HFFc6 (cell line): Measurements from ENCODE around the gene SLC35D3. TPM values are rescaled to one million over a fixed set of nuclear protein-coding genes. Genes with fewer than 3 reads are reported as not detected.
"Not testable (repeated sequence)": the region's sequence is repeated elsewhere in the genome, so short reads cannot be mapped to it uniquely, and the experiment has no call there.

Experiments used
- DNase-seq: peaks from one replicate; pipeline ENCODE4 v3.0.0-alpha.2; 2018
- H3K27ac Mint-ChIP-seq: 2 replicates; pipeline ENCODE4 v1.8.0; 2020; ENCODE audit warnings: mild to moderate bottlenecking, mixed read lengths
- H3K27me3 Mint-ChIP-seq: 2 replicates; pipeline ENCODE4 v1.8.0; 2021; ENCODE audit warnings: mild to moderate bottlenecking, moderate library complexity, mixed read lengths; ENCODE audit not compliant: insufficient read depth
- H3K36me3 Mint-ChIP-seq: 2 replicates; pipeline ENCODE4 v1.8.0; 2021; ENCODE audit warnings: low read depth, mixed read lengths
- H3K4me1 Mint-ChIP-seq: 2 replicates; pipeline ENCODE4 v1.8.0; 2020; ENCODE audit warnings: low read depth, mixed read lengths
- H3K4me3 Mint-ChIP-seq: 2 replicates; pipeline ENCODE4 v1.8.0; 2020; ENCODE audit warnings: mild to moderate bottlenecking, moderate library complexity, mixed read lengths
- H3K9me3 Mint-ChIP-seq: 2 replicates; pipeline ENCODE4 v1.8.0; 2020; ENCODE audit warnings: mild to moderate bottlenecking, mixed read lengths
- CTCF ChIP-seq: fragments of 200-600 bp; sonication (generic); IDR thresholded peaks from 2 replicates; pipeline ENCODE4 v1.5.0; 2021; ENCODE audit warnings: antibody characterized with exemption, mild to moderate bottlenecking
- total RNA-seq, 6 experiments: library from RNA; stranded (reverse); fragmentation: NEBNext Ultra II Directional; extraction: Animal tissue kit (Norgen Biotek cat#: 25700); gene quantifications; 2 replicates in 1 of 6; 3 replicates in 5 of 6; pipeline ENCODE4 v1.2.3, GENCODE V29; 2021

Gene SLC35D3
- total RNA-seq, 6 experiments from 2014 or later, result not detected

GRCh38 chr6:136945072-136945471, 23.0 kb downstream of the SLC35D3 start:
- H3K36me3 Mint-ChIP-seq, result no peaks in the 10 kb centered on the region
- no peak for DNase-seq
- H3K9me3 Mint-ChIP-seq, result no peaks in the 10 kb centered on the region; the same call in 1 of the 2 replicates
- no peak overlapping the region for H3K4me3 Mint-ChIP-seq
- no peak overlapping the region for H3K27ac Mint-ChIP-seq
- peaks cover 2% of the 10 kb centered on the region; the same call in 1 of the 2 replicates for H3K27me3 Mint-ChIP-seq
- no peaks in the 10 kb centered on the region for H3K4me1 Mint-ChIP-seq
- TF ChIP-seq CTCF, result no peak

GRCh38 chr6:136945711-136946121, 23.6 kb downstream of the SLC35D3 start:
- Mint-ChIP-seq H3K27me3 (peaks cover 2% of the 10 kb centered on the region; the same call in 1 of the 2 replicates), H3K9me3 (no peaks in the 10 kb centered on the region; the same call in 1 of the 2 replicates), H3K4me1 (no peaks in the 10 kb centered on the region), H3K27ac (no peak overlapping the region), H3K4me3 (no peak overlapping the region), H3K36me3 (no peaks in the 10 kb centered on the region)
- DNase-seq, result no peak
- TF ChIP-seq CTCF, result no peak

- no peaks in the 10 kb centered on the region for H3K4me1 Mint-ChIP-seq
- DNase-seq, result no peak
- no peak overlapping the region for H3K4me3 Mint-ChIP-seq
- H3K27ac Mint-ChIP-seq, result no peak overlapping the region
- H3K27me3 Mint-ChIP-seq, result peaks cover 2% of the 10 kb centered on the region; the same call in 1 of the 2 replicates
- no peaks in the 10 kb centered on the region for H3K36me3 Mint-ChIP-seq
- no peaks in the 10 kb centered on the region for H3K9me3 Mint-ChIP-seq
- TF ChIP-seq CTCF, result no peak
Measured at GRCh38 chr6:136947037-136947436, 24.9 kb downstream of the SLC35D3 start.

- not testable (repeated sequence) for DNase-seq, H3K4me1 Mint-ChIP-seq, H3K9me3 Mint-ChIP-seq, H3K36me3 Mint-ChIP-seq, H3K4me3 Mint-ChIP-seq, H3K27me3 Mint-ChIP-seq, H3K27ac Mint-ChIP-seq
Measured at GRCh38 chr6:136949957-136950356, 27.9 kb downstream of the SLC35D3 start.

- Mint-ChIP-seq H3K27ac (no peak overlapping the region), H3K4me3 (no peak overlapping the region), H3K9me3 (no peaks in the 10 kb centered on the region), H3K4me1 (no peaks in the 10 kb centered on the region), H3K27me3 (peaks cover 2% of the 10 kb centered on the region; the same call in 1 of the 2 replicates), H3K36me3 (no peaks in the 10 kb centered on the region)
- no peak for DNase-seq
- TF ChIP-seq CTCF, result no peak
Measured at GRCh38 chr6:136950436-136951126, 28.5 kb downstream of the SLC35D3 start.

- Mint-ChIP-seq H3K9me3 (no peaks in the 10 kb centered on the region), H3K4me1 (peaks cover 6% of the 10 kb centered on the region; the same call in 1 of the 2 replicates), H3K4me3 (no peak overlapping the region), H3K27ac (no peak overlapping the region), H3K27me3 (no peaks in the 10 kb centered on the region), H3K36me3 (no peaks in the 10 kb centered on the region)
- TF ChIP-seq CTCF, result no peak
- DNase-seq, result no peak
Measured at GRCh38 chr6:136952714-136953260, 30.7 kb downstream of the SLC35D3 start.
